Fibroblast of lung (primary cell): ENCODE results near the gene ZBTB7C. TPM values are rescaled to one million over a fixed set of nuclear protein-coding genes. Genes with fewer than 3 reads are reported as not detected.

Experiments used
- DNase-seq, 2 donors: peaks; one replicate each; pipeline versions ENCODE4 v3.0.0 to v3.0.0-alpha.2; 2010; ENCODE audit warnings: low read depth in 2 of 2
- H2AFZ ChIP-seq: 2 replicates; pipeline ENCODE4 v1.5.1; 2012; ENCODE audit warnings: low read length, control low read depth, inconsistent platforms
- H3K27ac ChIP-seq: 2 replicates; pipeline ENCODE4 v1.5.1; 2011; ENCODE audit warnings: low read length, control low read depth; ENCODE audit not compliant: insufficient read depth
- H3K27me3 ChIP-seq: 2 replicates; pipeline ENCODE4 v1.5.1; 2011; ENCODE audit warnings: mild to moderate bottlenecking, low read length; ENCODE audit not compliant: control insufficient read depth, insufficient read depth
- H3K36me3 ChIP-seq: 2 replicates; pipeline ENCODE4 v1.5.1; 2011; ENCODE audit warnings: low read length; ENCODE audit not compliant: control insufficient read depth, insufficient read depth
- H3K4me1 ChIP-seq: 2 replicates; pipeline ENCODE4 v1.5.1; 2011; ENCODE audit warnings: low read length; ENCODE audit not compliant: control insufficient read depth, insufficient read depth; ENCODE audit errors: extremely low read depth
- H3K4me2 ChIP-seq: 2 replicates; pipeline ENCODE4 v1.5.1; 2011; ENCODE audit warnings: low read length, control low read depth; ENCODE audit not compliant: insufficient read depth; ENCODE audit errors: extremely low read depth
- H3K4me3 ChIP-seq, 4 experiments: fragments of 200-600 bp in 1 of 4; sonication (generic) in 1 of 4; replicated peaks in 1 of 4; 2 replicates each; pipeline ENCODE4 v1.5.1; 2011 to 2016; ENCODE audit warnings: low read length in 4 of 4, low read depth in 3 of 4, mild to moderate bottlenecking in 3 of 4, control low read depth in 2 of 4, inconsistent platforms in 1 of 4, mixed read lengths in 1 of 4; ENCODE audit not compliant: insufficient read depth in 1 of 4; ENCODE audit errors: control extremely low read depth in 1 of 4
- H3K79me2 ChIP-seq: 2 replicates; pipeline ENCODE4 v1.5.1; 2012; ENCODE audit warnings: mild to moderate bottlenecking, low read length, inconsistent platforms; ENCODE audit not compliant: control insufficient read depth, insufficient read depth
- H3K9ac ChIP-seq: 2 replicates; pipeline ENCODE4 v1.5.1; 2011; ENCODE audit warnings: mild to moderate bottlenecking, low read length, control low read depth; ENCODE audit not compliant: insufficient read depth
- H3K9me3 ChIP-seq: 2 replicates; pipeline ENCODE4 v1.5.1; 2012; ENCODE audit warnings: low read depth, low read length; ENCODE audit not compliant: control insufficient read depth, insufficient read depth
- H4K20me1 ChIP-seq: 2 replicates; pipeline ENCODE4 v1.5.1; 2011; ENCODE audit warnings: low read length; ENCODE audit not compliant: control insufficient read depth, insufficient read depth; ENCODE audit errors: extremely low read depth
- CTCF ChIP-seq, 2 donors: IDR thresholded peaks in 1 of 2; conservative IDR thresholded peaks in 1 of 2; 1 replicate in 1 of 2; 2 replicates in 1 of 2; pipeline ENCODE4 v1.5.1; 2011 to 2012; ENCODE audit warnings: low read length in 2 of 2, control low read depth in 1 of 2, inconsistent platforms in 1 of 2, low read depth in 1 of 2, mild to moderate bottlenecking in 1 of 2
- EZH2 ChIP-seq: IDR thresholded peaks from 2 replicates; pipeline ENCODE4 v1.5.1; 2012; ENCODE audit warnings: low read length, control low read depth, mild to moderate bottlenecking; ENCODE audit errors: missing control alignments
- polyA plus RNA-seq, 2 donors: library from polyadenylated mRNA; depleted of rRNA in 1 of 2; stranded (reverse) in 1 of 2; unstranded in 1 of 2; fragments of >200 nt; gene quantifications; 2 replicates each; pipeline ENCODE4 v1.2.1, GENCODE V29; 2011 to 2012; ENCODE audit warnings: missing spikeins in 1 of 2
- total RNA-seq: library from RNA; depleted of rRNA; stranded (reverse); fragments of >200 nt; gene quantifications from 2 replicates; pipeline ENCODE4 v1.2.1, GENCODE V29; 2014

ZBTB7C gene
- total and polyA plus RNA-seq, 2 donors (not counting 1 experiment from before 2014, with no cell fraction given): 0.19 to 0.33 TPM

GRCh38 chr18:48228301-48228715, 180.9 kb downstream of the ZBTB7C start:
- Histone ChIP-seq H3K4me1 (no peaks in the 10 kb centered on the region), H2AFZ (no peak overlapping the region), H3K9ac (no peak overlapping the region), H3K4me3 (no peak overlapping the region), H3K9me3 (no peaks in the 10 kb centered on the region), H4K20me1 (no peaks in the 10 kb centered on the region), H3K27me3 (peaks cover 8% of the 10 kb centered on the region), H3K36me3 (no peaks in the 10 kb centered on the region), H3K4me2 (no peak overlapping the region), H3K27ac (no peak overlapping the region), H3K79me2 (no peaks in the 10 kb centered on the region)
- TF ChIP-seq EZH2 (no peak), CTCF (conservative IDR thresholded peaks at IDR 0.05 in 1 of 2, IDR thresholded peaks at IDR 0.05 in 1 of 2; ENCODE audit: low read depth in 1 of 2, low read length in 2 of 2) (no peak)
- DNase-seq: peak in 1 of 2 donors; percentile 17

- no peak overlapping the region for H3K4me2 ChIP-seq
- H3K27ac ChIP-seq: no peak overlapping the region
- no peaks in the 10 kb centered on the region for H3K79me2 ChIP-seq
- H3K27me3 ChIP-seq: peaks cover 10% of the 10 kb centered on the region
- no peaks in the 10 kb centered on the region for H3K9me3 ChIP-seq
- H3K4me1 ChIP-seq: no peaks in the 10 kb centered on the region
- no peak overlapping the region for H3K9ac ChIP-seq
- DNase-seq: no peak
- TF ChIP-seq EZH2 (no peak), CTCF (conservative IDR thresholded peaks at IDR 0.05 in 1 of 2, IDR thresholded peaks at IDR 0.05 in 1 of 2; ENCODE audit: low read depth in 1 of 2, low read length in 2 of 2) (no peak)
- no peaks in the 10 kb centered on the region for H3K36me3 ChIP-seq
- no peak overlapping the region for H3K4me3 ChIP-seq
- H2AFZ ChIP-seq: no peak overlapping the region
- no peaks in the 10 kb centered on the region for H4K20me1 ChIP-seq
Observed at GRCh38 chr18:48227206-48227605, 182.0 kb downstream of the ZBTB7C start.

GRCh38 chr18:48226401-48226800, 182.8 kb downstream of the ZBTB7C start:
- H3K9ac ChIP-seq: no peak overlapping the region
- H2AFZ ChIP-seq: no peak overlapping the region
- H3K27ac ChIP-seq: no peak overlapping the region
- no peak for TF ChIP-seq CTCF (conservative IDR thresholded peaks at IDR 0.05 in 1 of 2, IDR thresholded peaks at IDR 0.05 in 1 of 2; ENCODE audit: low read depth in 1 of 2, low read length in 2 of 2)
- no peak for TF ChIP-seq EZH2
- H3K4me2 ChIP-seq: no peak overlapping the region
- no peaks in the 10 kb centered on the region for H3K79me2 ChIP-seq
- no peak overlapping the region for H3K4me3 ChIP-seq
- no peaks in the 10 kb centered on the region for H3K9me3 ChIP-seq
- DNase-seq: no peak
- no peaks in the 10 kb centered on the region for H4K20me1 ChIP-seq
- peaks cover 10% of the 10 kb centered on the region for H3K27me3 ChIP-seq
- no peaks in the 10 kb centered on the region for H3K36me3 ChIP-seq
- H3K4me1 ChIP-seq: no peaks in the 10 kb centered on the region
